Activated effector memory CD4-positive, alpha-beta T cell treated with Interleukin-2 at 50 U/mL for 16 hours (primary cell): Measurements from ENCODE around the gene SPAAR.
"Not testable (repeated sequence)": the region's sequence is repeated elsewhere in the genome, so short reads cannot be mapped to it uniquely, and the experiment has no call there.

Source experiments
- DNase-seq: peaks from one replicate; pipeline ENCODE4 v3.0.0-alpha.2; 2020

SPAAR gene

DNA sequence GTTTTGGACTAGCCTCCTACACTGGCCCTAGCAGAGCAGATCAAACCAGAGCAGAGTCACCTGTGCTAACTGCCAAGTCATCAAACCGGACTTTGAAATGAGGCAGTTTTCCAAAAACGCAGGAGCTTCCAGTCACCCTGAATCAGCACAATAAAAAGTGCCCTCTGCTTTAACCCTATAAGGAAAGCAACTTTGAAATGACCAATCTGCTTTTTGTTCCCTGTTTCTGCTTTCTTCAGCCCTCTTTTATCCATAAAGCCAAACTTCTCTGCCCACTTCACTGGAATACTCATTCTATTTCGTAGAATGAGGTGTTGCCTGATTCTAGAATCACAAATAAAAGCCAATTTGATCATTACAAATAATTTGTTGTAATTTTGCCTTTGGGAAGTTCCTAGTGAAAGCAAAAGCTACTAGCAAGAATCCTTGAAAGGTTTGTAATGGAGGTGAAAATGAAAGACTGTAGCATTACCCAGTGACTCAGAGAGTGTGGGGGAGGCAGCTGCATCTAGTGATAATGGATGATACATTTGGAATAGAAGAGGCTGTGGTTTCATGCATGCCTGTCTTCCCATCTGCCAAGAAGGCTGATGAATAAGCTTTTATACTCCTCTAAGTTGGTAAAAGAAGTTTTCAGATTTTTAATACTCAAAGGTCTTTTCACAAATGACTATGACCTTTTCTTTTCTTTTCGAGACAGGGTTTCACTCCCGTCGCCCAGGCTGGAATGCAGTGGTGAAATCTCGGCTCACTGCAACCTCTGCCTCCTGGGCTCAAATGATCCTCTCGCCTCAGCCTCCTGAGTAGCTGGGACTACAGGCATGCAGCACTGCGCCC is 14.9 kb downstream of the SPAAR start:
- no peak for DNase-seq

GRCh38 chr9:35928591-35929452 is 19.5 kb downstream of the SPAAR start:
- DNase-seq, result no peak

- DNase-seq, result no peak
Observed at GRCh38 chr9:35929453-35929718, 20.1 kb downstream of the SPAAR start.

DNA sequence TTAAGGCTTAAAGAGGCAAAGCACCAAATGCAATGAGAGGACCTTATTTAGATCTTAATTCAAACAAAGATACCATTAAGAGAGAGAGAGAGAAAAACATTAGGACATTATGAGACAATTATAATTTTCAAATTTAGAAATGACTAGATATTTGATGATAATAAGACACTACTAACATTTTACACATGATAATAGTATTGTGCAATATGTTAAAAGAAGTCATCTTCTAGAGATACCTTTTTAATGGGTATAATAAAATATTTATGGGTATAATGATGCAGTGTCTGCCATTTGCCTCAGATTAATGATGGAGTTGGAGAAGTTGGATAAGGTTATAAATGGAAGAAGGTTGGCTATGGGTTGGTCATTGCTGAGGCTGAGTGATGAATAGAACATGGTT is 21.2 kb downstream of the SPAAR start:
- DNase-seq, result no peak

- no peak for DNase-seq
Observed at GRCh38 chr9:35930989-35931388, 21.7 kb downstream of the SPAAR start.

- DNase-seq, result no peak
Observed at GRCh38 chr9:35932735-35933134, 23.4 kb downstream of the SPAAR start.

- DNase-seq, result no peak
Observed at GRCh38 chr9:35933550-35934067, 24.3 kb downstream of the SPAAR start.

- not testable (repeated sequence) for DNase-seq
Observed at GRCh38 chr9:35934069-35934468, 24.8 kb downstream of the SPAAR start.

- DNase-seq, result no peak
Observed at GRCh38 chr9:35935261-35935660, 26.0 kb downstream of the SPAAR start.

GRCh38 chr9:35935755-35936509 is 26.6 kb downstream of the SPAAR start:
- DNase-seq, result no peak

- DNase-seq, result no peak
Observed at GRCh38 chr9:35937227-35937626, 27.9 kb downstream of the SPAAR start.

GRCh38 chr9:35938474-35939356 is 29.4 kb downstream of the SPAAR start:
- no peak for DNase-seq

- no peak for DNase-seq
Observed at GRCh38 chr9:35939679-35940250, 30.5 kb downstream of the SPAAR start.

GRCh38 chr9:35940458-35941407 is 31.4 kb downstream of the SPAAR start:
- peak; percentile 10 for DNase-seq

- DNase-seq, result no peak
Observed at GRCh38 chr9:35942286-35942685, 33.0 kb downstream of the SPAAR start.

- DNase-seq, result no peak
Observed at GRCh38 chr9:35944173-35944572, 34.9 kb downstream of the SPAAR start.

DNA sequence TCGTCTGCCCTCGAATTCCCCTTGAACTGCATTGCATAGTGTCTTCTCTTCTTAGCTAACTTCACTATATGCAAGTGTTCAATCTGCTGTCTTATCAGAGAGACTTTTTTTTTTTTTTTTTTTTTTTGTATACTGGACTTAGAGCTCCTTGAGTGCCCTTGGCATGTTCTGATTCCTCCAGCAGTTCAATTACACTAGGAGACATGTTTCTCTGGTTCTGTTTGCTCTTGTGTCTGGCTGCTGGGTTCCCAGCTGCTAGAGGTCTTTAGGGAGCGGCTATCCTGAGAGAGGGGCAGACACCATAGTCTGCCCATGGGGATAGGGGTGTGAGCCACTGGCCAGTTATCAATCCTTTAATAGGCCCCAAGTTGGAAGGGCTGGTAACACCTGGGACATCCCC is 35.6 kb downstream of the SPAAR start:
- DNase-seq, result no peak

GRCh38 chr9:35945341-35946018 is 36.2 kb downstream of the SPAAR start:
- peak; percentile 49 for DNase-seq

DNA sequence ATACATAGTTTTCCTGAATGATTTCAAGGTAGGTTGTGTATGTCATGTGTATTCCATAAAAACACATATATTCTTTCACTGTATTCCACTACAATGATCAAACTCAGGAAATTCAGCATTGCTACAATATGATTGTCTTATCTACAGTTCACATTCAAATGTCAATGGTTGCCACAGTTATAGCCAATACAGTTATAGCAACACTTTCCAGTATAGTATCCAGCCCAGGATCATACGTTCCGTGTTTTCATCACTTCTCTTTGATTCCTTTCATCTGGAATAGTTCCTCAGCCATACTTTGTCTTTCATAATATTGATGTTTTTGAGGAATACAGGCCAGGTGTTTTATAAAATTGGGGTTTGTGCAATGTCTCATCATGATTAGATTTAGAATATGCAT is 39.2 kb downstream of the SPAAR start:
- DNase-seq, result no peak

GRCh38 chr9:35948901-35949318 is 39.6 kb downstream of the SPAAR start:
- DNase-seq, result no peak
